HCT116 (cell line): Measurements from ENCODE around the gene GALK2. TPM values are rescaled to one million over a fixed set of nuclear protein-coding genes. Genes with fewer than 3 reads are reported as not detected.

Source experiments
- ATAC-seq: fragments of 200-7000 bp; cut with Tn5 transposase; 2 replicates; pipeline ENCODE4 v1.9.1; 2020; ENCODE audit warnings: mild to moderate bottlenecking, moderate library complexity
- BruUV-seq: library from RNA; stranded (reverse); fragments of 400-500 nt; replicated peaks from 2 replicates; lab custom pipeline; 2021; lab: Mats Ljungman, UMichigan
- CTCF ChIA-PET: fragments of 300-600 bp; sonication (Branson Sonifier 250); formaldehyde crosslinking; loops from one replicate; lab custom pipeline; 2021; ENCODE audit warnings: antibody characterized with exemption; lab: Charles Lee
- POLR2A ChIA-PET: fragments of 300-600, 350-600 bp; sonication (Branson Sonifier 250); formaldehyde crosslinking; loops from one replicate; lab custom pipeline; 2021; ENCODE audit warnings: antibody characterized with exemption; lab: Charles Lee
- RAD21 ChIA-PET, 2 experiments: fragments of 300-600 bp; sonication (Branson Sonifier 250); formaldehyde crosslinking; loops; one replicate each; lab custom pipeline; 2023; ENCODE audit warnings: low total read pairs in 2 of 2; ENCODE audit not compliant: uncharacterized antibody in 2 of 2, unreplicated experiment in 2 of 2, low non-redundant PET in 1 of 2; lab: Charles Lee
- DNase-seq: peaks from one replicate; pipeline ENCODE4 v3.0.0-alpha.2; 2010; ENCODE audit warnings: low read depth, low spot score
- H2AFZ ChIP-seq: fragments of 200-600 bp; shearing (Covaris generic), sonication (generic); 2 replicates; pipeline ENCODE4 v1.6.1; 2017; ENCODE audit warnings: low read depth, mixed run types, mixed read lengths, antibody characterized with exemption, low read length; ENCODE audit not compliant: poor library complexity, severe bottlenecking
- H3K27ac ChIP-seq: 2 replicates; pipeline ENCODE4 v1.5.1; 2012; ENCODE audit warnings: low read depth, low read length
- H3K27me3 ChIP-seq: fragments of 200-600 bp; sonication (generic); 2 replicates; pipeline ENCODE4 v1.6.1; 2016; ENCODE audit warnings: mixed run types, low read length, mixed read lengths; ENCODE audit not compliant: insufficient read depth
- H3K36me3 ChIP-seq, 2 experiments: fragments of 200-500 bp in 1 of 2; fragments of 200-600 bp in 1 of 2; sonication (Bioruptor generic) in 1 of 2; sonication (generic) in 1 of 2; 2 replicates each; pipeline versions ENCODE4 v1.5.1 to v1.6.1; 2014 to 2016; ENCODE audit warnings: low read length in 2 of 2, inconsistent platforms in 1 of 2, mixed read lengths in 1 of 2, mixed run types in 1 of 2; ENCODE audit not compliant: insufficient read depth in 2 of 2, control insufficient read depth in 1 of 2
- H3K4me1 ChIP-seq, 2 experiments: fragments of 200-600 bp in 1 of 2; sonication (generic) in 1 of 2; 2 replicates each; pipeline versions ENCODE4 v1.5.1 to v1.6.1; 2012 to 2017; ENCODE audit warnings: low read length in 2 of 2, inconsistent platforms in 1 of 2, mild to moderate bottlenecking in 1 of 2, mixed read lengths in 1 of 2, mixed run types in 1 of 2, moderate library complexity in 1 of 2; ENCODE audit not compliant: insufficient read depth in 2 of 2, control insufficient read depth in 1 of 2
- H3K4me2 ChIP-seq: fragments of 200-600 bp; sonication (generic); 2 replicates; pipeline ENCODE4 v1.6.1; 2017; ENCODE audit warnings: mixed run types, low read length, mixed read lengths
- H3K4me3 ChIP-seq, 2 experiments: fragments of 200-600 bp in 1 of 2; sonication (generic) in 1 of 2; replicated peaks in 1 of 2; 2 replicates each; pipeline ENCODE4 v1.5.1; 2011 to 2016; ENCODE audit warnings: low read length in 2 of 2, control low read depth in 1 of 2, low read depth in 1 of 2, mild to moderate bottlenecking in 1 of 2, mixed read lengths in 1 of 2, mixed run types in 1 of 2
- H3K79me2 ChIP-seq: fragments of 200-600 bp; sonication (generic); 2 replicates; pipeline ENCODE4 v1.6.1; 2017; ENCODE audit warnings: mild to moderate bottlenecking, mixed run types, low read length, moderate library complexity, mixed read lengths; ENCODE audit not compliant: insufficient read depth
- H3K9ac ChIP-seq: fragments of 200-600 bp; sonication (generic); 2 replicates; pipeline ENCODE4 v1.6.1; 2016; ENCODE audit warnings: low read length, mixed read lengths
- H3K9me2 ChIP-seq: fragments of 200-600 bp; sonication (generic), shearing (Covaris generic); 2 replicates; pipeline ENCODE4 v1.6.1; 2017; ENCODE audit warnings: mixed run types, mild to moderate bottlenecking, moderate library complexity; ENCODE audit not compliant: insufficient read depth
- H3K9me3 ChIP-seq, 2 experiments: fragments of 200-500 bp in 1 of 2; fragments of 200-600 bp in 1 of 2; sonication (Bioruptor generic) in 1 of 2; sonication (generic) in 1 of 2; 2 replicates each; pipeline ENCODE4 v1.6.1; 2014 to 2017; ENCODE audit warnings: low read length in 2 of 2, mixed read lengths in 2 of 2, inconsistent platforms in 1 of 2, low read depth in 1 of 2, mild to moderate bottlenecking in 1 of 2, mixed run types in 1 of 2, moderate library complexity in 1 of 2; ENCODE audit not compliant: control insufficient read depth in 1 of 2, insufficient read depth in 1 of 2
- H4K20me1 ChIP-seq: fragments of 200-600 bp; sonication (generic), shearing (Covaris generic); 2 replicates; pipeline ENCODE4 v1.6.1; 2017; ENCODE audit warnings: mixed run types, mild to moderate bottlenecking, moderate library complexity; ENCODE audit not compliant: insufficient read depth
- CBX3 ChIP-seq: IDR thresholded peaks from 2 replicates; pipeline ENCODE4 v1.6.1; 2012; ENCODE audit warnings: low read depth
- CEBPB ChIP-seq: IDR thresholded peaks from 2 replicates; pipeline ENCODE4 v1.6.1; 2012; ENCODE audit warnings: low read depth
- EGR1 ChIP-seq: IDR thresholded peaks from 2 replicates; pipeline ENCODE4 v1.6.1; 2012; ENCODE audit warnings: low read depth
- ELF1 ChIP-seq: IDR thresholded peaks from 2 replicates; pipeline ENCODE4 v1.6.1; 2012; ENCODE audit warnings: low read depth, borderline replicate concordance
- EZH2 ChIP-seq: fragments of 200-600 bp; sonication (generic); IDR thresholded peaks from 2 replicates; pipeline ENCODE4 v1.6.1; 2017; ENCODE audit warnings: antibody characterized with exemption, mixed run types
- EZH2phosphoT487 ChIP-seq: fragments of 200-600 bp; IDR thresholded peaks from 2 replicates; pipeline ENCODE4 v1.6.1; 2018; ENCODE audit warnings: antibody characterized with exemption, borderline replicate concordance
- FOSL1 ChIP-seq: IDR thresholded peaks from 2 replicates; pipeline ENCODE4 v1.6.1; 2012; ENCODE audit warnings: low read depth
- JUND ChIP-seq: IDR thresholded peaks from 2 replicates; pipeline ENCODE4 v1.6.1; 2012
- POLR2A ChIP-seq: IDR thresholded peaks from 2 replicates; pipeline ENCODE4 v1.7.0; 2011; ENCODE audit warnings: borderline replicate concordance; ENCODE audit not compliant: insufficient read depth, insufficient read length; ENCODE audit errors: extremely low read depth
- POLR2AphosphoS5 ChIP-seq: IDR thresholded peaks from 2 replicates; pipeline ENCODE4 v1.6.1; 2011; ENCODE audit warnings: mild to moderate bottlenecking, low read depth, low read length, moderate library complexity
- RAD21 ChIP-seq: IDR thresholded peaks from 2 replicates; pipeline ENCODE4 v1.6.1; 2012; ENCODE audit warnings: low read depth, mild to moderate bottlenecking
- SIN3A ChIP-seq: IDR thresholded peaks from 2 replicates; pipeline ENCODE4 v1.6.1; 2012; ENCODE audit warnings: low read depth
- SP1 ChIP-seq: IDR thresholded peaks from 2 replicates; pipeline ENCODE4 v1.6.1; 2012; ENCODE audit warnings: low read depth
- SRF ChIP-seq: IDR thresholded peaks from 2 replicates; pipeline ENCODE4 v1.6.1; 2012; ENCODE audit warnings: low read depth
- ZFX ChIP-seq: fragments of 450-650 bp; IDR thresholded peaks from 2 replicates; pipeline ENCODE4 v1.6.1; 2017
- ZNF274 ChIP-seq: fragments of 200-500 bp; sonication (Bioruptor generic); IDR thresholded peaks from 2 replicates; pipeline ENCODE4 v1.6.1; 2014; ENCODE audit warnings: mild to moderate bottlenecking, low read depth, low read length, inconsistent platforms
- intact Hi-C: fragments of 100-400 bp; cut with micrococcal nuclease; formaldehyde crosslinking; loops from 2 replicates; pipeline ENCODE4 v1.10.0; 2022
- total RNA-seq: library from RNA; stranded (reverse); gene quantifications from one replicate; pipeline ENCODE4 v1.2.1, GENCODE V29; 2021; ENCODE audit not compliant: unreplicated experiment
- TF ChIP-seq, protein P1 (sequence below): IDR thresholded peaks from 2 replicates; pipeline ENCODE4 v1.6.1; 2012
- TF ChIP-seq, protein P2 (sequence below), 3 experiments: fragments of 200-600 bp in 1 of 3; sonication (generic) in 1 of 3; IDR thresholded peaks in 2 of 3; conservative IDR thresholded peaks in 1 of 3; 2 replicates each; pipeline ENCODE4 v1.5.1; 2012 to 2017; ENCODE audit warnings: low read depth in 2 of 3, low read length in 2 of 3, antibody characterized with exemption in 1 of 3, borderline replicate concordance in 1 of 3, control low read depth in 1 of 3, mild to moderate bottlenecking in 1 of 3, mixed read lengths in 1 of 3, mixed run types in 1 of 3, moderate library complexity in 1 of 3; ENCODE audit not compliant: insufficient read depth in 1 of 3
- TF ChIP-seq, protein P3 (sequence below): IDR thresholded peaks from 2 replicates; pipeline ENCODE4 v1.6.1; 2012; ENCODE audit warnings: low read depth
- TF ChIP-seq, protein P4 (sequence below): IDR thresholded peaks from 2 replicates; pipeline ENCODE4 v1.6.1; 2011; ENCODE audit warnings: mild to moderate bottlenecking, low read length, moderate library complexity; ENCODE audit not compliant: insufficient replicate concordance; ENCODE audit errors: extremely low read depth

GALK2 gene
- total RNA-seq, 1 experiment from 2014 or later, result 18.7 TPM

DNA sequence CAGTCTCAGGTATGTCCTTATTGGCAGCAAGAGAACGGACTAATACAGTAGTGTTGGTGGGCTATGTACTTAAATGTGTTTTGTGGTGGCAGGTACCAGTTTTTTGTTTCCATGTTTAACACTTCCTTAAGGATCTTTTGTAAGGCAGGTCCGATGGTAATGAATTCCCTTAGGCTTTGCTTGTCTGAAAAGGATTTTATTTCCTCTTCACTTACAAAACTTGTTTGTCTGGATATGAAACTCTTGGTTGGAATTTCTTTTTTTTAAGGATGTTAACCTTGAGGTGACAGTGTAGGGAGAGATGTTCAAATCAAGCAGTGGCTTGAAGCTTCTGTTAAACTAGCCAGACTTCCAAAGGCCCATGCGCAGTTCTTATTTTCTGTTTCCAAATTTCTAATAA is 130.8 kb downstream of the GALK2 start:
- POLR2A ChIA-PET, result no interaction called here
- H3K4me2 ChIP-seq, result no peak overlapping the region
- H3K4me3 ChIP-seq, result no peak overlapping the region
- H3K9ac ChIP-seq, result no peak overlapping the region
- RAD21 ChIA-PET, result no interaction called here
- H3K36me3 ChIP-seq, result no peaks in the 10 kb centered on the region; a peak in 1 of 4 replicates
- BruUV-seq, result no TSS peak
- TF ChIP-seq ZNF274 (no peak), CBX3 (no peak), SP1 (no peak), EGR1 (no peak), JUND (no peak), SIN3A (no peak), EZH2 (no peak), RAD21 (no peak), POLR2AphosphoS5 (no peak), FOSL1 (no peak), ZFX (no peak), EZH2phosphoT487 (no peak), SRF (no peak), POLR2A (no peak), CEBPB (no peak), ELF1 (no peak)
- TF ChIP-seq, protein P1, sequence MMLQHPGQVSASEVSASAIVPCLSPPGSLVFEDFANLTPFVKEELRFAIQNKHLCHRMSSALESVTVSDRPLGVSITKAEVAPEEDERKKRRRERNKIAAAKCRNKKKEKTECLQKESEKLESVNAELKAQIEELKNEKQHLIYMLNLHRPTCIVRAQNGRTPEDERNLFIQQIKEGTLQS, result no peak
- TF ChIP-seq, protein P2, sequence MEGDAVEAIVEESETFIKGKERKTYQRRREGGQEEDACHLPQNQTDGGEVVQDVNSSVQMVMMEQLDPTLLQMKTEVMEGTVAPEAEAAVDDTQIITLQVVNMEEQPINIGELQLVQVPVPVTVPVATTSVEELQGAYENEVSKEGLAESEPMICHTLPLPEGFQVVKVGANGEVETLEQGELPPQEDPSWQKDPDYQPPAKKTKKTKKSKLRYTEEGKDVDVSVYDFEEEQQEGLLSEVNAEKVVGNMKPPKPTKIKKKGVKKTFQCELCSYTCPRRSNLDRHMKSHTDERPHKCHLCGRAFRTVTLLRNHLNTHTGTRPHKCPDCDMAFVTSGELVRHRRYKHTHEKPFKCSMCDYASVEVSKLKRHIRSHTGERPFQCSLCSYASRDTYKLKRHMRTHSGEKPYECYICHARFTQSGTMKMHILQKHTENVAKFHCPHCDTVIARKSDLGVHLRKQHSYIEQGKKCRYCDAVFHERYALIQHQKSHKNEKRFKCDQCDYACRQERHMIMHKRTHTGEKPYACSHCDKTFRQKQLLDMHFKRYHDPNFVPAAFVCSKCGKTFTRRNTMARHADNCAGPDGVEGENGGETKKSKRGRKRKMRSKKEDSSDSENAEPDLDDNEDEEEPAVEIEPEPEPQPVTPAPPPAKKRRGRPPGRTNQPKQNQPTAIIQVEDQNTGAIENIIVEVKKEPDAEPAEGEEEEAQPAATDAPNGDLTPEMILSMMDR (IDR thresholded peaks at IDR 0.05 in 2 of 3, conservative IDR thresholded peaks at IDR 0.05 in 1 of 3; ENCODE audit: borderline replicate concordance in 1 of 3, insufficient read depth in 1 of 3, low read depth in 2 of 3, low read length in 2 of 3), result no peak
- TF ChIP-seq, protein P3, sequence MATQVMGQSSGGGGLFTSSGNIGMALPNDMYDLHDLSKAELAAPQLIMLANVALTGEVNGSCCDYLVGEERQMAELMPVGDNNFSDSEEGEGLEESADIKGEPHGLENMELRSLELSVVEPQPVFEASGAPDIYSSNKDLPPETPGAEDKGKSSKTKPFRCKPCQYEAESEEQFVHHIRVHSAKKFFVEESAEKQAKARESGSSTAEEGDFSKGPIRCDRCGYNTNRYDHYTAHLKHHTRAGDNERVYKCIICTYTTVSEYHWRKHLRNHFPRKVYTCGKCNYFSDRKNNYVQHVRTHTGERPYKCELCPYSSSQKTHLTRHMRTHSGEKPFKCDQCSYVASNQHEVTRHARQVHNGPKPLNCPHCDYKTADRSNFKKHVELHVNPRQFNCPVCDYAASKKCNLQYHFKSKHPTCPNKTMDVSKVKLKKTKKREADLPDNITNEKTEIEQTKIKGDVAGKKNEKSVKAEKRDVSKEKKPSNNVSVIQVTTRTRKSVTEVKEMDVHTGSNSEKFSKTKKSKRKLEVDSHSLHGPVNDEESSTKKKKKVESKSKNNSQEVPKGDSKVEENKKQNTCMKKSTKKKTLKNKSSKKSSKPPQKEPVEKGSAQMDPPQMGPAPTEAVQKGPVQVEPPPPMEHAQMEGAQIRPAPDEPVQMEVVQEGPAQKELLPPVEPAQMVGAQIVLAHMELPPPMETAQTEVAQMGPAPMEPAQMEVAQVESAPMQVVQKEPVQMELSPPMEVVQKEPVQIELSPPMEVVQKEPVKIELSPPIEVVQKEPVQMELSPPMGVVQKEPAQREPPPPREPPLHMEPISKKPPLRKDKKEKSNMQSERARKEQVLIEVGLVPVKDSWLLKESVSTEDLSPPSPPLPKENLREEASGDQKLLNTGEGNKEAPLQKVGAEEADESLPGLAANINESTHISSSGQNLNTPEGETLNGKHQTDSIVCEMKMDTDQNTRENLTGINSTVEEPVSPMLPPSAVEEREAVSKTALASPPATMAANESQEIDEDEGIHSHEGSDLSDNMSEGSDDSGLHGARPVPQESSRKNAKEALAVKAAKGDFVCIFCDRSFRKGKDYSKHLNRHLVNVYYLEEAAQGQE, result no peak
- TF ChIP-seq, protein P4, sequence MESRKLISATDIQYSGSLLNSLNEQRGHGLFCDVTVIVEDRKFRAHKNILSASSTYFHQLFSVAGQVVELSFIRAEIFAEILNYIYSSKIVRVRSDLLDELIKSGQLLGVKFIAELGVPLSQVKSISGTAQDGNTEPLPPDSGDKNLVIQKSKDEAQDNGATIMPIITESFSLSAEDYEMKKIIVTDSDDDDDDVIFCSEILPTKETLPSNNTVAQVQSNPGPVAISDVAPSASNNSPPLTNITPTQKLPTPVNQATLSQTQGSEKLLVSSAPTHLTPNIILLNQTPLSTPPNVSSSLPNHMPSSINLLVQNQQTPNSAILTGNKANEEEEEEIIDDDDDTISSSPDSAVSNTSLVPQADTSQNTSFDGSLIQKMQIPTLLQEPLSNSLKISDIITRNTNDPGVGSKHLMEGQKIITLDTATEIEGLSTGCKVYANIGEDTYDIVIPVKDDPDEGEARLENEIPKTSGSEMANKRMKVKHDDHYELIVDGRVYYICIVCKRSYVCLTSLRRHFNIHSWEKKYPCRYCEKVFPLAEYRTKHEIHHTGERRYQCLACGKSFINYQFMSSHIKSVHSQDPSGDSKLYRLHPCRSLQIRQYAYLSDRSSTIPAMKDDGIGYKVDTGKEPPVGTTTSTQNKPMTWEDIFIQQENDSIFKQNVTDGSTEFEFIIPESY, result no peak
- no peaks in the 10 kb centered on the region for H3K9me3 ChIP-seq
- no peak overlapping the region for H3K27ac ChIP-seq
- no peaks in the 10 kb centered on the region for H4K20me1 ChIP-seq
- ATAC-seq, result no peak
- CTCF ChIA-PET, result no interaction called here
- no peaks in the 10 kb centered on the region for H3K79me2 ChIP-seq
- intact Hi-C loops, result no loop called here
- no peaks in the 10 kb centered on the region for H3K9me2 ChIP-seq
- DNase-seq, result no peak
- no peaks in the 10 kb centered on the region for H3K4me1 ChIP-seq
- no peaks in the 10 kb centered on the region for H3K27me3 ChIP-seq
- H2AFZ ChIP-seq, result no peak overlapping the region
